ENCODE data around the gene GALNT2.

The GALNT2 gene

GRCh38 chr1:230090194-230090711 is 23.2 kb downstream of the GALNT2 start:
- no peak for DNase-seq (ENCODE audit: low read depth in 4 of 4, low spot score in 1 of 4)

- no peak for DNase-seq (ENCODE audit: low read depth in 4 of 4, low spot score in 1 of 4)
Measured at GRCh38 chr1:230091473-230092231, 24.6 kb downstream of the GALNT2 start.

DNA sequence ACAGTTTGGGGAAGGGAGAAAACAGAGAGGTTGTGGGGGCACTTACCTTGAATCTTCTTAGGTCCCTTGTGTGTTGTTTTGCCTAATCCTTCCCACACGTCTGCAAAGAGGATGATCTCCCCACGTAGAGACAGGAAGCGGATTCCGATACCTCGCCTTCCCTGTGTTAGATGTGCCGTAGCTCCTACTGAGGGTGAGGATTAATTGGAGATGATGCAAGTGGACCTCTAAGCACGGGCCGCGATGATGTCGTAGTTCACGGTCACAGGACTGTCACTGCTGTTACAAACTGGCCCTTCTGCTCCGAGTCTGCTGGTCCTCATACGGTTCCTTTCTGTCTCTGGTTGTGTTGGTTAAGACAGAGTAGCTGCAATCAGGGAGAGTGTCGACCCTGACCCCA is 27.7 kb downstream of the GALNT2 start:
- no peak for DNase-seq (ENCODE audit: low read depth in 4 of 4, low spot score in 1 of 4)

DNA sequence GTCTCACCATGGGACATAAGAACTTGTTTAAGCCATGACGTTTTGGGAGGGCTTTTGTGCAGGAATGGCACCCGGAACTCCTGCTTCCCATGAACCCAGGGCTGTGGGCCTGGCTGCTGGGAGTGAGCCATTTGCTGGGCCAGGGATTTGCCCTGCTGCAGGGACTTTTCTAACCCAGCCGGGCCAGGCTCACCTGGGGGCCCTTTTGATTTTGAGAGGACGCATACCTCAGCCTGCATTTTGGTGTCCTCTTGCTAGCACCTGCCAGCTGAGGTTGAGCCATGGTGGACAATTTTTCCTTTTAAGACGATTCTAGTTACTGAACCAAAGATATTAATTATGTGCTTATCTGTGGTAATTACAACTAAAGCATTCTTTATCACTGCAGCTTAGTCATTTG is 28.9 kb downstream of the GALNT2 start:
- DNase-seq (ENCODE audit: low read depth in 4 of 4, low spot score in 1 of 4): no peak

- DNase-seq (ENCODE audit: low read depth in 4 of 4, low spot score in 1 of 4): no peak
Measured at GRCh38 chr1:230097370-230097769, 30.3 kb downstream of the GALNT2 start.

DNA sequence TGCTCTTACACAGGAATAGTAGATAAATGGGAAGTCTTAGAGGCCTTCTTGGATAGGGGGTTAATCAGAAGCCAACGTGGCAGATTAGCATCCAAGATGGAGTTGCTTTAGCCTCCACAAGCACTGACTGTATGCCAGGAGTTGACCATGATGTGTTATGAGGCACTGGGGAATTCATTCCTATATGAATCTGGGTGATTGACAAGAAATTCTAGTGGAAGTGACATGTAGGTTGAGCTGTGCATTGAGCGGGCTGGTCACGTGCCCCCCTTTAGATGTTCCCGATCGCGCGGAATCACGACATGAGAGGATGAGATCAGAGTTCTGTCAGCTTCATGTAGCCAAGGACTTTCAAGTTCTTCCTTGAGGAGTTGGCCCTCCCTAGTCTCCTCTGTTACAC is 31.7 kb downstream of the GALNT2 start:
- no peak for DNase-seq (ENCODE audit: low read depth in 4 of 4, low spot score in 1 of 4)

DNA sequence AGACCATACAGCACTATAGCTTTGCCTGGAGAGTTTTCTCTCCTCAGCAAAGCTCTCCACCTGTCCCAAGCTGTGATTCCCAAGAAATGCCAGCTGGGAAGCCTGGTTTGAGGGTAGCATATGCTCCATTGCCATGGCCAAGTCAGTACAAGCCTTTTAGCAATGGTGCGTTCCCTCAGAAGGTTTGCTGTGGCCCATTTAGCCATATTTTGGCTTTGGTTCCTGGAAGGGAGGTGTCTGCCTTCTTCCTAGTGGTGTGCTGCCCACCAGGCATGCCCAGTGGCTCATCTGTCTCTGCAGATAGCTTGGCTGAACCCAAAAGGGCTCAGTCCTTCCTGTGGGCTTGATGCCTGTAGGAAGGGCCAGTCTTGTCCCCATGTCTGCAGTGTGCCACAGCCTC is 32.4 kb downstream of the GALNT2 start:
- no peak for DNase-seq (ENCODE audit: low read depth in 4 of 4, low spot score in 1 of 4)

DNA sequence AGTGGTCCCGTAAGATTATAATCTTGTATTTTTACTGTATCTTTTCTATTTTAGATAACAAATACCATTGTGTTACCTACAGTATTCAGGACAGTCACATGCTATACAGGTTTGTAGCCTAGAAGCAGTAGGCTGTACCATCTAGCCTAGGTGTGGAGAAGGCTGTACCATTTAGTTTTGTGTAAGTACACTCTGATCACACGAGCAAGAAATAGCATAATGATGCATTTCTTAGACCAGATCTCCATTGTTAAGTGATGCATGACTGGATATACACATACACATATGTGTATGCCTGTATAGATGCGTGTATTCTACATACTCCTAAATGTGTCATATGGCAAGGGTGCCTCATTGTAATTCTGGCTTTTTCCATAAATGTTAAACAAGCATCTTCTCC is 33.9 kb downstream of the GALNT2 start:
- DNase-seq (ENCODE audit: low read depth in 4 of 4, low spot score in 1 of 4): no peak

- DNase-seq (ENCODE audit: low read depth in 4 of 4, low spot score in 1 of 4): no peak
Measured at GRCh38 chr1:230101556-230101955, 34.5 kb downstream of the GALNT2 start.

DNA sequence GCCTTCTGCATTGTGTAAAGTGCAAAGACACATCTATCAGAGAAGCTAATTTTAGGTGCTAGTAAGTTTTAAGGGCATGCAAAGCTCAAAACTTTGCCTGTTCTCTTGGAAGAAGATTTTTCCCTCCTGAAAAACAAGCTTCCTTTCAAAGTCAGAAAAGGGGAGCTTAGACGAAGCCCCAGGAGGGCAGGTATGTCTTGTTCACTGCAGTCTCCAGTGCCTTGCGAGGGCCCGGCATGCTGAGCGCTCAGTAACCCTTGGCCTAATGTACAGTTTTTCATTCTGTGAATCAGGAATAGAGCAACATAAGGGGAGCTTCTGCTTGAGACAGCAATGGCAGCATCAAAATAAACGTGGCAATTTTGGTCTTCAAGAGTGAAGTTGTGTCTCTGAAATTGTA is 35.0 kb downstream of the GALNT2 start:
- no peak for DNase-seq (ENCODE audit: low read depth in 4 of 4, low spot score in 1 of 4)

DNA sequence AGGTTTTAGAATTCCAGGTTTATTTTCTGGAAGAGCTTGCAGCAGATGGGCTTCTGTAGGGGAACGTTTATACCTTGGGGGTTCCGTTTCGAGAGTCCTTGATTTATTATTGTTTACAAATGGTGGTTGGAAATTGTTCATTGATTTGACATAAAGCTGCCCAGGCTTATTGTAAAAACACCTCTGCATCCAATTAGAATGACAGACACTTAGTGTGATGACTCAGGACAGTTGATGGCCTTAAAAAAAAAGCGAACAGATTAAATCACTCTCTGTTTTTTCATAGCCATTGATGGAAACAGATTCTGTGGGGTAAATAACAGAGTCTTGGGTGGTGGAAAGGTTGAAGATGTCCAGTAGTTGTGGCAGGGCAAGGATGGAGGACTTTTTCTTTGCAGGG is 35.4 kb downstream of the GALNT2 start:
- no peak for DNase-seq (ENCODE audit: low read depth in 4 of 4, low spot score in 1 of 4)

DNA sequence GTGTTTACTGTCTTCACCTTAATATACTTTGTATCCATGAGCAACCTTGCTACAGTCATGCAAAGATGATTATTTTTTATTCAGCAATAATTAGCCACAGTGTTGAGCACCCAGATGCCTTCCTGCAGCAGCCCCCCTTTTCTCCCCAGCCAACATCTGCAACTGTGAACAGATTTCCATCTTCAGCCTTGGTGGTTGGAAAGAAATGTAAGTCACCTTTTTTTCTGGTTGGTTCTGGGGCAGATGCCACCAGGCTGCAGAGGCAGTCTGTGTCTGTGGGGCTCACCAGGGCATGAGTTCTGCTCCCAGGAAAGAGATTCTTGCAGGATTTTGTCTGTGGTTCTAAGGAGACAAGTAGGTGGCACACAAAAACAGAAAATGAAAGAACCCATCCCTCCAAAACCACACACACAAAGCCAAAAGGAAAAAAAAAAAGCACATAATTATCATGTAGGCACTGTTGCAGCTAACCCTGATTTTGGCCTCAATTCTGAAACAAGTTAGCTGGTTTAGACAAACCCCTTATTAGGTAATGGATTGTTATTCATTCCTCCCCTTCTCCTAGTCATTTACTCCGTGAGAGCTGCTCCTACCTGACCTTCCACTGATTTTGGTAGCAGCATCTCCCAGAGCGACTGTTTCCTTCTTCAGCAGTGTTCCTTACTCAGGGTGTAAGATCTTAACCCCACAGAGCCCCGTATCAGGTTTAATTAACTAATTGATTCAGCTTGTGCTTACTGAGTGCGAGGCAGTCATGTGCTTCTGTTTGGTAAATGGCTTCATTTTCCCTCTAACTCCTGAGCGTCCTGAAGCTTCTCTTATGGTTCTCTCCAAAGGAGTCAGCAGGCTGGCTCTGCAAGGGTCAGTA is 36.5 kb downstream of the GALNT2 start:
- no peak for DNase-seq (ENCODE audit: low read depth in 4 of 4, low spot score in 1 of 4)

DNA sequence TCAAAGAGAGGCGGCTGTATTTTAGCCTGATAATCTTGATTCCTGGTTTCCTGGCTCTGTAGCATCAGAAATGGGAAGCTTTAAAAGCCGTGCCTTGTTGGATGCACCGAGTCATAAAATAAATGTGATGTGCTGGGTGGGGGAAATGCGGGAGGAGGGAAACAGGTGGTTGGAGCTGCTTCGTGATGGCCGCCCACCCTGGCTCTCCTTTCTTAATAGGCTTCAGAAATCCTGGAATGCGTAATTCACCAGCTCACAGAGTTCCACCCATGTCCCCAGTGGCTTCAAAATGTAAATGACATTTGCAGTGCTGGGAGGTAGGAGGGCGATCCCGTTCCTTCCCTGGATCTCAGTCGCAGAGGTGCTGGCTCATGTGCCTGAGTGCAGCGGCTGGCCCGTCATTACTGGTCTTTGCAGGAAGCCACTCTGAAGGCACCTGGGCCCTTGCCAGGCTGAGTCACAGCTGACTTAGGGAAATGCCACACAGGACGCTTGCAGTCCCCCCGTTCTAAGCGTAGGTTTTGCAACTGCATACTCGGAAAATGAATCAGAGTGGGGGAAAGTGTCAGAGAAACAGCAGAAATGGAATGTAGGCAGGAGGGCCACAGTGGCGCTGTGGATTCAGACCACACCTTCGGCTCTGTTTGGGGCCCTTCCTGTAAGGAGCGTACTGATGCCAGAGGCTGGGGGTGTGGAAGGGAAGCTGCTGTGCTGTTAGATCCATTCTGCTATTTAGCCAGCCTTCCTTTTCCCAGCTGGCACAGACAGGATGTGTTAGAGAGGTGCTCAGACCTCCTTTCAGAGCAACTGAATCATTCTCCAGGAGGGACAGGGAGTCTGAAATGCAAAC is 37.6 kb downstream of the GALNT2 start:
- DNase-seq (ENCODE audit: low read depth in 4 of 4, low spot score in 1 of 4): peak; percentile 48 to 81 (median 70)

DNA sequence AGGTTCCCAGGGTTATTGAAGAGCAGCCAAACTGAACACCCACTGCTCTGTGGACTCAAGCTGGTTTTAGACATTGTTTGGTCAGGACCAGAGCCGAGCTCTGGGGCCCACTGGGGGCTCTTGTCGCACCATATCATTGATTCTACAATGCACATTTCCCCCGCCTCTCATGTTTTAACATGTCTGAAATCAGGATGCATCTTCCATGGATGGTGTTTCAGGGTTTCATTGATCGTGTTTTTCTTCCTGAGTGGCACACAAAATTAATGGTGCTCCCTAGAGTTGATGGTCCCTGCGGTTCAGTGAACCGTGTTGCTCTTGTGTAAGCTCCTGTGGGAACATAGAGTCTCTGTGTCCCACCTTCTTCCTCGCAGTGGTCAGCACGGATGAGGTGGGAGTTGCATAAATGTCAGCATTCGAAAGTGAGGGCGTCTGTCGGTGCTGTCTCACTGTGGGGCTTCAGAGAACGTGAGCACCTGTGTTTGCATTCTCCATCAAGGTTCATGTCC is 38.3 kb downstream of the GALNT2 start:
- no peak for DNase-seq (ENCODE audit: low read depth in 4 of 4, low spot score in 1 of 4)

DNA sequence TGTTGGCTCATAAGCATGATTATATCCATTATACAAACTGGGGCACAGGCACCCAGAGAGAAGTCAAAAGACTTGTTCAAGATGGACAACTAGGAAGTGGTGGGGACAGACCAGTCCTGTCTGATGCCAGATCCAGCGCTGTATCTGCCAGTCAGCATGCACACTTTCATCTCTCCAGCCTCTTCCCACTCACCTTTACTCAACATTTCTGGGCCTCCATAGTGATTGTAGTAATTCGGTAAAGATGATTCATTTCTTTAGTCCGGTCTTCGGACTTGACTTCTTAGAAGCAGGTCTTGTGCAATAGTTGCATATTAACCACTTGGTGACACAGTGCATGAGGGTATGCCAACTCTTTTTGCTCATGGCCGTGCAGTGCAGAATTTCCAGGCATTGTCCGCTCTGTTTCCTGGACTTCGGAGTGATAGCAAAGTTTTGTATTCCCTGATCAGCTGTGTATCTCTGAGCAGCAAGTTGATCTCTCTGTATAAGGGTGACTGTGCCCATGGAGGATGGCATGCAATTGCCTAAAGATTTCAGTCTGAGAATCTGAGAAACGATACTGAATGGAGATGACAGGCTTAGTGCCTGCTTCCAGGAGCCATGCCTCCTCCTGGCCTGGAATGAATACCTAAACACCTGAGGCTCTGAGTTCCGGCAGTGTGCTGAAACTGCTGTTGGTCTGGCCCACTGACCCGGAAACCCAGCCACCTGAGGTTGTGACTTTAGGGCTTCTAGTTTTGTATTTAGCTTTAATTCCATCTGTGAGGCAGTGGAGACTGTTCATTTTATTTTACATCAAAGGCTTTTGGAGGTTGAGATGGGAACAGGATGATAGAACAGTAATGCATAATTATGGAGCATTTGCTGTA is 39.0 kb downstream of the GALNT2 start:
- no peak for DNase-seq (ENCODE audit: low read depth in 4 of 4, low spot score in 1 of 4)

- DNase-seq (ENCODE audit: low read depth in 4 of 4, low spot score in 1 of 4): no peak
Measured at GRCh38 chr1:230107941-230108340, 40.9 kb downstream of the GALNT2 start.

DNA sequence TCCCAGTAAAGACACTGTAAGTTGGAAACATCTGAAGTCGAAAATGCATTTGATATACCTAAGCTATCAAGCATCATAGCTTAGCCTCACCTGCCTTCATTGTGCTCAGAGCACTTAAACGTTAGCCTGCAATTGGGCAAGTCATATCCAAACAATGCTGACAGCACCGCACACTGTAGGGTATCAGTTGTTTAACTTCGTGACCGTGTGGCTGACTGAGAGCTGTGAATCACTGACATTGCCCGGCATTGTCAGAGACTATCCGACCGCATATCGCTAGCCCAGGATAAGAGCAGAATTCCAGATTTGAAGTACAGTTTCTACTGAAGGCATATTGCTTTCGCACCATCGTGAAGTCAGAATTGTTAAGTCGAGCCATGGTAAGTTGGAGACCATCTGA is 41.5 kb downstream of the GALNT2 start:
- no peak for DNase-seq (ENCODE audit: low read depth in 4 of 4, low spot score in 1 of 4)

- no peak for DNase-seq (ENCODE audit: low read depth in 4 of 4, low spot score in 1 of 4)
Measured at GRCh38 chr1:230109066-230109465, 42.0 kb downstream of the GALNT2 start.

GRCh38 chr1:230109895-230110667 is 43.0 kb downstream of the GALNT2 start:
- peak; percentile 37 to 81 (median 64) for DNase-seq (ENCODE audit: low read depth in 4 of 4, low spot score in 1 of 4)
